ENCODE results near the gene DOK3. TPM values are rescaled to one million over a fixed set of nuclear protein-coding genes. Genes with fewer than 3 reads are reported as not detected.
A peak's percentile ranks its signal among the peaks of the same experiment; 100 is the strongest.

The DOK3 gene
- total and polyA plus RNA-seq, 10 of the 15 experiments (the other 5 are each of a cell fraction or from before 2014, with no cell fraction given), result 6.6 to 107 (median 52.1) TPM

DNA sequence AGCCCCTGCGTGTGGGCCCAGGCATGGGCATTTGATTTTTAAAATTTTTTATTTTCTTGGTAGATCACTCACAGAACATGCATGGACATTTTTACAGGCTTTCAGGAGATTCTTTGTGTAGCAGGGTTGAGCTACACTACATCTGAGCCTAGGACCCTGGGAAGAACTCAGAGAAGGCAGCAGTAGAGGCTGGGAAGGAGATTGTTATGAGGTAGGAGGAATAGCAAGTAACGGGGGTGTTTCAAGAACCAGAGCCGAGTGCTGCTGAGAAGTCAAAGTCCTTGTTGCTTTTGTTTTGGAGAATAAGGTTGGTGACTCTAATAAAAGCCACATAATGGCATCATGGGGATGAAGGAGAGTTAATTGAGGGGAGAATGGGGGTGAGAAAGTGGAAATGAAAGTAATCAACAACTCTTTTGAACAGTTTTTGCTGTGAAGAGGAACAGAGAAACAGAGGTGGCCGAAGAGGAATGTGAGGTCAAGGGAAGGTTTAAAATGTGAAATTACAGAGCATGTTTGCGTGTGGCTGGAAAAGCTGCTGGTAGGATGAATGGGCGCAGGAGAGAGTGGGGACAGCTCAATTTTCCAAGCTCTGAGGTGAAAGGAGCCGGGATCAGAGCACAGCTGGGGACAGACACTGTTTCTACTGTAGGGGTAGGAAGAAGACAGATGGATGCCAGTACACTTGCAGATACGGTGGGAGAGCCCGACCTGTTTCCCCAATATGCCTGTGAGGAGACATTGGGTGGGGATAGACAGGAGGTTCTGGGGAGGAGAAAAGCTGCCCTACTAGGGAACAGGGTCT lies 7.5 kb downstream of the DOK3 start (continued):
- TF ChIP-seq, protein P1, sequence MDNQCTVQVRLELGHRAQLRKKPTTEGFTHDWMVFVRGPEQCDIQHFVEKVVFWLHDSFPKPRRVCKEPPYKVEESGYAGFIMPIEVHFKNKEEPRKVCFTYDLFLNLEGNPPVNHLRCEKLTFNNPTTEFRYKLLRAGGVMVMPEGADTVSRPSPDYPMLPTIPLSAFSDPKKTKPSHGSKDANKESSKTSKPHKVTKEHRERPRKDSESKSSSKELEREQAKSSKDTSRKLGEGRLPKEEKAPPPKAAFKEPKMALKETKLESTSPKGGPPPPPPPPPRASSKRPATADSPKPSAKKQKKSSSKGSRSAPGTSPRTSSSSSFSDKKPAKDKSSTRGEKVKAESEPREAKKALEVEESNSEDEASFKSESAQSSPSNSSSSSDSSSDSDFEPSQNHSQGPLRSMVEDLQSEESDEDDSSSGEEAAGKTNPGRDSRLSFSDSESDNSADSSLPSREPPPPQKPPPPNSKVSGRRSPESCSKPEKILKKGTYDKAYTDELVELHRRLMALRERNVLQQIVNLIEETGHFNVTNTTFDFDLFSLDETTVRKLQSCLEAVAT (IDR thresholded peaks at IDR 0.05), result peak; percentile 86
- TF ChIP-seq LARP7 (IDR thresholded peaks at IDR 0.05) (no peak; the same call in 1 of the 2 replicates), CREM (IDR thresholded peaks at IDR 0.05; ENCODE audit: low read depth) (peak; percentile 53; the same call in 1 of the 2 replicates), EZH2 (IDR thresholded peaks at IDR 0.05; ENCODE audit: borderline replicate concordance, control insufficient read depth, low read depth, low read length) (no peak), MTA2 (IDR thresholded peaks at IDR 0.05; ENCODE audit: low read depth) (peak; percentile 100), ATF7 (IDR thresholded peaks at IDR 0.05; ENCODE audit: low read depth) (peak; percentile 96), SP1 (IDR thresholded peaks at IDR 0.05; ENCODE audit: low read depth, low read length) (peak; percentile 50), POU2F2 (IDR thresholded peaks at IDR 0.05; ENCODE audit: borderline replicate concordance, low read depth, low read length) (0 out of 3 replicates have a peak, but pooled peaks have one; percentile 5), EP300 (IDR thresholded peaks at IDR 0.05; ENCODE audit: borderline replicate concordance in 1 of 2, control insufficient read depth in 1 of 2, low read depth in 2 of 2, low read length in 2 of 2) (peak; percentile 82 to 91; a peak in 3 of 4 replicates), SREBF2 (IDR thresholded peaks at IDR 0.05; ENCODE audit: low read length) (no peak), TBL1XR1 (IDR thresholded peaks at IDR 0.05; ENCODE audit: low read depth, low read length) (0 out of 2 replicates have a peak, but pooled peaks have one; percentile 49), POLR2AphosphoS2 (IDR thresholded peaks at IDR 0.05; ENCODE audit: low read depth, low read length) (0 out of 2 replicates have a peak, but pooled peaks have one; percentile 60), IKZF1 (conservative IDR thresholded peaks at IDR 0.05) (peak; percentile 97), DPF2 (IDR thresholded peaks at IDR 0.05) (peak; percentile 96)
- TF ChIP-seq, protein P2, sequence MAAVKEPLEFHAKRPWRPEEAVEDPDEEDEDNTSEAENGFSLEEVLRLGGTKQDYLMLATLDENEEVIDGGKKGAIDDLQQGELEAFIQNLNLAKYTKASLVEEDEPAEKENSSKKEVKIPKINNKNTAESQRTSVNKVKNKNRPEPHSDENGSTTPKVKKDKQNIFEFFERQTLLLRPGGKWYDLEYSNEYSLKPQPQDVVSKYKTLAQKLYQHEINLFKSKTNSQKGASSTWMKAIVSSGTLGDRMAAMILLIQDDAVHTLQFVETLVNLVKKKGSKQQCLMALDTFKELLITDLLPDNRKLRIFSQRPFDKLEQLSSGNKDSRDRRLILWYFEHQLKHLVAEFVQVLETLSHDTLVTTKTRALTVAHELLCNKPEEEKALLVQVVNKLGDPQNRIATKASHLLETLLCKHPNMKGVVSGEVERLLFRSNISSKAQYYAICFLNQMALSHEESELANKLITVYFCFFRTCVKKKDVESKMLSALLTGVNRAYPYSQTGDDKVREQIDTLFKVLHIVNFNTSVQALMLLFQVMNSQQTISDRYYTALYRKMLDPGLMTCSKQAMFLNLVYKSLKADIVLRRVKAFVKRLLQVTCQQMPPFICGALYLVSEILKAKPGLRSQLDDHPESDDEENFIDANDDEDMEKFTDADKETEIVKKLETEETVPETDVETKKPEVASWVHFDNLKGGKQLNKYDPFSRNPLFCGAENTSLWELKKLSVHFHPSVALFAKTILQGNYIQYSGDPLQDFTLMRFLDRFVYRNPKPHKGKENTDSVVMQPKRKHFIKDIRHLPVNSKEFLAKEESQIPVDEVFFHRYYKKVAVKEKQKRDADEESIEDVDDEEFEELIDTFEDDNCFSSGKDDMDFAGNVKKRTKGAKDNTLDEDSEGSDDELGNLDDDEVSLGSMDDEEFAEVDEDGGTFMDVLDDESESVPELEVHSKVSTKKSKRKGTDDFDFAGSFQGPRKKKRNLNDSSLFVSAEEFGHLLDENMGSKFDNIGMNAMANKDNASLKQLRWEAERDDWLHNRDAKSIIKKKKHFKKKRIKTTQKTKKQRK (IDR thresholded peaks at IDR 0.05; ENCODE audit: low read depth, low read length), result no peak
- TF ChIP-seq, protein P3, sequence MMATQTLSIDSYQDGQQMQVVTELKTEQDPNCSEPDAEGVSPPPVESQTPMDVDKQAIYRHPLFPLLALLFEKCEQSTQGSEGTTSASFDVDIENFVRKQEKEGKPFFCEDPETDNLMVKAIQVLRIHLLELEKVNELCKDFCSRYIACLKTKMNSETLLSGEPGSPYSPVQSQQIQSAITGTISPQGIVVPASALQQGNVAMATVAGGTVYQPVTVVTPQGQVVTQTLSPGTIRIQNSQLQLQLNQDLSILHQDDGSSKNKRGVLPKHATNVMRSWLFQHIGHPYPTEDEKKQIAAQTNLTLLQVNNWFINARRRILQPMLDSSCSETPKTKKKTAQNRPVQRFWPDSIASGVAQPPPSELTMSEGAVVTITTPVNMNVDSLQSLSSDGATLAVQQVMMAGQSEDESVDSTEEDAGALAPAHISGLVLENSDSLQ (IDR thresholded peaks at IDR 0.05), result peak; percentile 22; the same call in 1 of the 2 replicates
- TF ChIP-seq, protein P4, sequence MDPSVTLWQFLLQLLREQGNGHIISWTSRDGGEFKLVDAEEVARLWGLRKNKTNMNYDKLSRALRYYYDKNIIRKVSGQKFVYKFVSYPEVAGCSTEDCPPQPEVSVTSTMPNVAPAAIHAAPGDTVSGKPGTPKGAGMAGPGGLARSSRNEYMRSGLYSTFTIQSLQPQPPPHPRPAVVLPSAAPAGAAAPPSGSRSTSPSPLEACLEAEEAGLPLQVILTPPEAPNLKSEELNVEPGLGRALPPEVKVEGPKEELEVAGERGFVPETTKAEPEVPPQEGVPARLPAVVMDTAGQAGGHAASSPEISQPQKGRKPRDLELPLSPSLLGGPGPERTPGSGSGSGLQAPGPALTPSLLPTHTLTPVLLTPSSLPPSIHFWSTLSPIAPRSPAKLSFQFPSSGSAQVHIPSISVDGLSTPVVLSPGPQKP (IDR thresholded peaks at IDR 0.05; ENCODE audit: low read depth, low read length), result no peak
- TF ChIP-seq, protein P5, sequence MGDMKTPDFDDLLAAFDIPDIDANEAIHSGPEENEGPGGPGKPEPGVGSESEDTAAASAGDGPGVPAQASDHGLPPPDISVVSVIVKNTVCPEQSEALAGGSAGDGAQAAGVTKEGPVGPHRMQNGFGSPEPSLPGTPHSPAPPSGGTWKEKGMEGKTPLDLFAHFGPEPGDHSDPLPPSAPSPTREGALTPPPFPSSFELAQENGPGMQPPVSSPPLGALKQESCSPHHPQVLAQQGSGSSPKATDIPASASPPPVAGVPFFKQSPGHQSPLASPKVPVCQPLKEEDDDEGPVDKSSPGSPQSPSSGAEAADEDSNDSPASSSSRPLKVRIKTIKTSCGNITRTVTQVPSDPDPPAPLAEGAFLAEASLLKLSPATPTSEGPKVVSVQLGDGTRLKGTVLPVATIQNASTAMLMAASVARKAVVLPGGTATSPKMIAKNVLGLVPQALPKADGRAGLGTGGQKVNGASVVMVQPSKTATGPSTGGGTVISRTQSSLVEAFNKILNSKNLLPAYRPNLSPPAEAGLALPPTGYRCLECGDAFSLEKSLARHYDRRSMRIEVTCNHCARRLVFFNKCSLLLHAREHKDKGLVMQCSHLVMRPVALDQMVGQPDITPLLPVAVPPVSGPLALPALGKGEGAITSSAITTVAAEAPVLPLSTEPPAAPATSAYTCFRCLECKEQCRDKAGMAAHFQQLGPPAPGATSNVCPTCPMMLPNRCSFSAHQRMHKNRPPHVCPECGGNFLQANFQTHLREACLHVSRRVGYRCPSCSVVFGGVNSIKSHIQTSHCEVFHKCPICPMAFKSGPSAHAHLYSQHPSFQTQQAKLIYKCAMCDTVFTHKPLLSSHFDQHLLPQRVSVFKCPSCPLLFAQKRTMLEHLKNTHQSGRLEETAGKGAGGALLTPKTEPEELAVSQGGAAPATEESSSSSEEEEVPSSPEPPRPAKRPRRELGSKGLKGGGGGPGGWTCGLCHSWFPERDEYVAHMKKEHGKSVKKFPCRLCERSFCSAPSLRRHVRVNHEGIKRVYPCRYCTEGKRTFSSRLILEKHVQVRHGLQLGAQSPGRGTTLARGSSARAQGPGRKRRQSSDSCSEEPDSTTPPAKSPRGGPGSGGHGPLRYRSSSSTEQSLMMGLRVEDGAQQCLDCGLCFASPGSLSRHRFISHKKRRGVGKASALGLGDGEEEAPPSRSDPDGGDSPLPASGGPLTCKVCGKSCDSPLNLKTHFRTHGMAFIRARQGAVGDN (IDR thresholded peaks at IDR 0.05), result peak; percentile 32

Data from GM12878 (cell line).